ENCODE data around the gene RCL1. TPM values are rescaled to one million over a fixed set of nuclear protein-coding genes. Genes with fewer than 3 reads are reported as not detected.

RCL1 gene
- total RNA-seq, 4 donors from 2014 or later = 21.3 to 49.7 (median 37.7) TPM

GRCh38 chr9:4855841-4856240, 63.1 kb downstream of the RCL1 start:
- DNase-seq = no peak
- no peak overlapping the region for H3K27ac ChIP-seq
- TF ChIP-seq CTCF (IDR thresholded peaks at IDR 0.05) (no peak), POLR2A (IDR thresholded peaks at IDR 0.05) (no peak)
- intact Hi-C loops (cut with DNase I; ENCODE audit: low total_unique reads) = no loop called here
- no peaks in the 10 kb centered on the region for H3K9me3 ChIP-seq
- H3K4me3 ChIP-seq = no peak overlapping the region
- no peaks in the 10 kb centered on the region for H3K27me3 ChIP-seq
- H3K4me1 ChIP-seq = no peaks in the 10 kb centered on the region
- H3K36me3 ChIP-seq = no peaks in the 10 kb centered on the region

DNA sequence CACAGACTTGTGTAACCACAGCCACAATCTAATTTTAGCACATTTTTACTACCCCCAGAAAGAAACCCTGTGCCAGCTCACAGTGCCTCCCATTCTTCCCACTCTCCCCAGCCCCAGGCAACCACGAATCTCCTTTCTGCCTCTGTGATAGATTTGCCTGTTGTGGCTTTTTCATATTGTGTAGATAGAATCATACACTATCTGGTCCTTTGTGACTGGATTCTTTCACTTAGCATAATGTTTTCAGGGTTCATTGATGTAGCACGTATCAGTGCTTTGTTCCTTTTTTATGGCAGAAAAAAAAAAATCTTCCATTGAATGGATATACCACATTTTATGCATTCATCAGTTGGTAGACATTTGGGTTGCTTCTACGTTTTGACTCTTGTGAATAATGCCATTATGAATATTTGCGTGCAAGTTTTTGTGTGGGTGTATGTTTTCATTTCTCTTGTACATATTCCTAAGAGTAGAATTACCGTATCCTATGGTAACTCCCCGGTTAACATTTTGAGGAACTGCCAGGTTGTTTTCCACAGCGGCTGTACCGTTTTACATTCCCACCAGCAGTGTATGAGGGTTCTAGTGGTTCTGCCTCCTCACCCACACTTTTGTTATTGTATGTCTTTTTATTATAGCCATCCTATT, 64.5 kb downstream of the RCL1 start:
- Histone ChIP-seq H3K36me3 (no peaks in the 10 kb centered on the region), H3K27ac (no peak overlapping the region), H3K9me3 (no peaks in the 10 kb centered on the region), H3K27me3 (no peaks in the 10 kb centered on the region), H3K4me3 (no peak overlapping the region), H3K4me1 (no peaks in the 10 kb centered on the region)
- TF ChIP-seq CTCF (IDR thresholded peaks at IDR 0.05) (no peak), POLR2A (IDR thresholded peaks at IDR 0.05) (no peak)
- DNase-seq = no peak
- intact Hi-C loops (cut with DNase I; ENCODE audit: low total_unique reads) = no loop called here

- no peak overlapping the region for H3K27ac ChIP-seq
- H3K27me3 ChIP-seq = no peaks in the 10 kb centered on the region
- H3K9me3 ChIP-seq = no peaks in the 10 kb centered on the region
- DNase-seq = no peak
- H3K4me1 ChIP-seq = no peaks in the 10 kb centered on the region
- no peak for TF ChIP-seq CTCF (IDR thresholded peaks at IDR 0.05)
- TF ChIP-seq POLR2A (IDR thresholded peaks at IDR 0.05) = no peak
- no peaks in the 10 kb centered on the region for H3K36me3 ChIP-seq
- no peak overlapping the region for H3K4me3 ChIP-seq
- intact Hi-C loops (cut with DNase I; ENCODE audit: low total_unique reads) = no loop called here
These were observed 66.3 kb downstream of the RCL1 start for GRCh38 chr9:4859035-4859434.

DNA sequence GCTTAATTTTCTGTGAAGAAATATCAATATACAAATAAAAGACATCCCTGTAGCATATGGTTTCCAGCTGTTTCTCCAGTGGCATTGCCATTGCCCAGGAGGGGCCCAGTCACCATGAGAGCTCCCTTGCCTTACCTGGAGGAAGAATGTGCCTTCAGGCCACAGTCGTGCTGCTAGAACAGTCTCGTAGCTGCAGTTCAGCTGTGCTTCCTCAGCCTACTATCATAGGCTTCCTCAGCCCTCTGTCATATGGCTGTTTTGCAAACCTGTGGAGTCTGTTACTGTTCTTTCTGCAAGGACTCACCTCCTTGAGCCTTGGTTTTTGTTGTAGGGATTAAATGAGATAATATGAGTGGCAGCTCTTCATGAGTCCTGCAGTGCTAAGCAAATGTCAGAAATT, 67.6 kb downstream of the RCL1 start:
- intact Hi-C loops (cut with DNase I; ENCODE audit: low total_unique reads) = no loop called here
- H3K27ac ChIP-seq = no peak overlapping the region

GRCh38 chr9:4861145-4861544, 68.4 kb downstream of the RCL1 start:
- no peaks in the 10 kb centered on the region for H3K4me1 ChIP-seq
- DNase-seq = no peak
- H3K27ac ChIP-seq = no peak overlapping the region
- H3K36me3 ChIP-seq = no peaks in the 10 kb centered on the region
- intact Hi-C loops (cut with DNase I; ENCODE audit: low total_unique reads) = no loop called here
- no peak overlapping the region for H3K4me3 ChIP-seq
- no peaks in the 10 kb centered on the region for H3K9me3 ChIP-seq
- no peaks in the 10 kb centered on the region for H3K27me3 ChIP-seq
- TF ChIP-seq POLR2A (IDR thresholded peaks at IDR 0.05) = no peak

More for the DNA sequence above, 67.6 kb downstream of the RCL1 start:
- no peak for DNase-seq
- TF ChIP-seq POLR2A (IDR thresholded peaks at IDR 0.05) (no peak), CTCF (IDR thresholded peaks at IDR 0.05) (no peak)
- Histone ChIP-seq H3K9me3 (no peaks in the 10 kb centered on the region), H3K4me1 (no peaks in the 10 kb centered on the region), H3K4me3 (no peak overlapping the region), H3K36me3 (no peaks in the 10 kb centered on the region), H3K27me3 (no peaks in the 10 kb centered on the region)

Measured in uterus (tissue), 4 donors.